Retina (tissue), 1 donor: ENCODE data around the gene FOXC1.

ENCODE experiments used
- DNase-seq: peaks from one replicate; pipeline ENCODE4 v3.0.0-alpha.2; 2016

FOXC1 gene

DNA sequence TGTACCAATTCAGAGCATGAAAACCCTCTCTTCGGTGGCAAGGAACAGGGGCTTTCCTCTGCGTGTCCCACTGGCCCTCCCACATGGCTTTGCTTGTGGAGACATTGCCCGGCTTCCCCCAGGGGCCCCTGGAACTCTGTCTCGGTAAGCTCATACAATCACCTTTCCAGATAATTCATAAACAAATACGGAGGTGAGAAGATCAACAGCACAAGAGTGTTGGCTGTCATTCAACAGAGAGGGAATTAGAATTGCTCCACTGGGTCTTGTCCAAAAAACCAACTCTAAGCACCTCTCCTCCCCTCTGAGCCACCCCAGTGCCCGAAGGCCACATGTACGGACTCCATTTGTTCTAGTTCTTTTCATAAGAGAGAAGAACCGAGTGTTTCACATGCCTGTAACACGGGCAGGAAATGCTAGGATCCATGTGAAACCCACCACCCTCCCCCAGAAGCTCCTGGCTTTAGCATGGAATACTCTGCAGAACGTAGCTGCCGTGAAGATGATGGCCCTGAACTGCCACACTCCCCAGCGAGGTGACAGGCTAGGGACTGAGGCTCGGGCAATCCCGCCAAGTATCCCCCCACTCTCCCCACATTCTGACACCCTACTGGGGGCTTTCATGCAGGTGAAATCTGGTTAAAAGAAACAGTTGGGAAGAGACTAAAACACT is 24.6 kb upstream of the FOXC1 start:
- no peak for DNase-seq

DNA sequence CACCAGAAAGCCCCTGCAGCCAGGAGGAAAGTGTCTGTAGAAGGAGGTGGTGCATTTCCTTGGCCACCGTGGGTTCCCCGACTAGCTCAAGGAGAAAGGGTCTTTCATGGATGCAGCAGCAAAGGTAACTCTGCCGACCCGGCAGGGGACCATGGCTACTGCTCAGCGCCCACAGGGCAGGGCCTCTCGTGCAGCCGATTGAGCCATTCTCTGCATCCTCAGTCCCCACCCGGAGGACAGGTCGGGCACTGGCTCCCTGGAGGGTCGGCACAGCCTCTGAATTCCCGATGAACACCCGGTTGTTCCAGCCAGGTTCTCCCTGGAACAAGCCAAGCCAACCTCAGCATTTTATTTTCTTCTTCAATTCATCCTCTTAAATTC is 24.1 kb upstream of the FOXC1 start:
- no peak for DNase-seq

DNA sequence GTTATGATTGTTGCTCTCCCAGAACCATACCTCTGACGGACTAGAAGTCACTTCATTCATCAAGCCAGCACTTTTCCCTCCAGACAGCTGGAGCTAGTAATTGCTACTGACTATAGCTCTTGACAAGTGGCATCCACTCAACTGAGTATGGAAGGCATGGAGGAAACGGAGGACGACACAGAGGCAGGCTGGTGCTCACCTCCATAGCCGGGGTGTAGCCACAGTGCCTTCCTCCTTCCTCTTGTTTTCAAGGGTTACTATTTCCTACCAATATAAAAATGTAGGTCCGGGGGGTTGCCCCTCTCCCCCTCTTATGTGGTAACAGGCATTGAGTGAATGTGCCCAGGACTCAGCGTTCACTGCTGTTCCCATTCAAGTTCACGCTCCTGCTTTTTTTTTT is 23.5 kb upstream of the FOXC1 start:
- no peak for DNase-seq

DNA sequence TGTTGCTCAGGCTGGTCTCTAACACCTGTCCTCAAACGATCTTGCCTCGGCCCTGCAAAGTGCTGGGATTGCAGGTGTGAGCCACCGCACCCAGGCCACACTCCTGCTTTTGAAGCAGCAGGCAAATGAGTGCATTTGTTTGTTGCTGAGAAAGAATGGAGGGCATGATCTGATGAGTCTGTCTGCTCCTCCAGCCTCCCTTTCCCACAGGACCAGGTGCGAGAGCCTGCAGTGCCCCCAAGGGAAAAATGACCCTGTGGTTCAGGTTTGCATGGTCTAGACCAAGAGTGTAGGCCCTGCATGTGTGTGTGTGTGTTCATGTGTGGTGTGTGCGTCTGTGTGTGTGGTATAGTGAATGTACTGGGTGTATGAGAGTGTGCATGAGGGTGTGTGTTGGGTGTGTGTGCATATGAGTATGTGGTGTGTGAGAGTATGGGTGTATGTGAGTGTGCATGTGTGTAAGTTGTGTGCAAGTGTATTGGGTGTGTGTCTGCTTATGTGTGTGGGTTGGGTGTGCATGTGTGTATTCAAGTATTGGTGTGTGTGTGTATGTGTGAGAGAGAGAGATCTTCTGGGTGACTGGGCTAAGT is 22.8 kb upstream of the FOXC1 start:
- no peak for DNase-seq

DNA sequence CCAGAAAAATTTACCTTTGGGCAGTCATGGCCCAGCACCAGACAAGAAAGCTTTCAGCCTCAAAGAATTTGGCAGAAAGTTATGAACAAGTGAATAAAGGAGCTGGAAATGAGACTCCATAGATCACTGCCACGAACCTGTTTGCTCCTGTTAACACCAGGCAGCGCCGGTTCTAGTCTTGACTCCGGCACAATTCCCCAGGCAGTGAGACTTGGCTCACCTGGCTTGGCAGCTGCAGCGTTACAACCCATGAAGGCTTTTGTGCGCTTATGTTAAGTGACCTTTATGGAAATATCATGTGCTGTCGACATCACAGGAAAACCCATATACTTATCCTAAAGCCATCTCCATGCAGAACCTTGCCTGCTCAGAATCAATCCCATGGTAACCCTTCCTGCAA is 22.2 kb upstream of the FOXC1 start:
- DNase-seq: no peak

DNA sequence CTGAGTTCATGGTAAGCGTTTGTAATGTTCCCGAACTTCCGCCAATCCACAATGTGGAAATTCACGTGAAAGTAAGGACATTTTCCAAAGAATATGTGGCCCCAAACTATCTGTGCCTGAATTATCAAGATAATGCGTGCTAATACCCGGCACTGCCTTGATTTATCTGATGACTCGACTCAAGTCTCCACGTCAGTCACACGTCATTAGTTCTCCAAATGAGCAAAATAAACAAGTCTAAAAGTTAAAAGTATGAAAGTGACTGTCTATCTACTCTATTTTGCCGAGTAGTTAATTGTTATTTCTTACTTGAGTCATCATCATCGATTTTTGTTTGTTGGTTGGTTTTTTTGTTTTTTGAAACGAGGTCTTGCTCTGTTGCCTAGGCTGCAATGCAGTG is 21.7 kb upstream of the FOXC1 start:
- DNase-seq: no peak

DNA sequence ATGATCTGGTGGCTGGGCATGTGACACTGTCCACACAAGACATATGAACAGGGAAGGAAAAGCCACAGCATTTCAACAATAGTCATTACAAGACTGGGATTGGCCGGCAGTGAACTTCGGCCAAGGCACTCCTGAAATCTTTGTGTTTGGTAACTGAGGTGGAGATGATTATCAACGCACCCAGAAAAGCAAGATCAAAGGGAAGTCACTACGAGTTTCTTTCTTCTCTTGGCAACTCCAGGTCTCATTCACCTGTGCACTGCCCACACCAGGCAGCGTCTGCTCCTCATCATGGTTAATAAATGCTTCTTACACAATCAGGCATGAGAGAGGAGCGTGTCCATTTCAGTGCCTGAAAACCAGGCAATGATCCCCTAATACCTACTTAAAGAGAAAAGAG is 20.5 kb upstream of the FOXC1 start:
- no peak for DNase-seq

DNA sequence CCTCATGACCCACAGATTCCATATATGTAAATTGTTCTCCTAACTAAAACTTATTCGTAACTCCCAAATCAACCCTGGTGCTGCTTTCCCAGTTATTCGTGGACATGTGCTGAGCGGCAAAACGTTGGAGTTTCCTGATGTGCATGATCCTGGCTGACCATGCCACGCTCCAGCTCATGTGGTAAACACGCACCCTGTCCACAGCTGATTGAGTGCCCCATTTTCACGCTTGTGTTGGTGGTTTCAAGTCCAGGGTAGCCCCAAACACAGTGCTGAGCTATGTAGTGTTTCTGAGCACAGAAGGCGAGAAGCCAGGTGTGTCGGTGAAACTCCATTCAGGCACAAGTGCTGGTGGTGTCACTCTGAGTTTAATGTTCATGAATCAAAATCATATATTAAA is 19.1 kb upstream of the FOXC1 start:
- DNase-seq: no peak

DNA sequence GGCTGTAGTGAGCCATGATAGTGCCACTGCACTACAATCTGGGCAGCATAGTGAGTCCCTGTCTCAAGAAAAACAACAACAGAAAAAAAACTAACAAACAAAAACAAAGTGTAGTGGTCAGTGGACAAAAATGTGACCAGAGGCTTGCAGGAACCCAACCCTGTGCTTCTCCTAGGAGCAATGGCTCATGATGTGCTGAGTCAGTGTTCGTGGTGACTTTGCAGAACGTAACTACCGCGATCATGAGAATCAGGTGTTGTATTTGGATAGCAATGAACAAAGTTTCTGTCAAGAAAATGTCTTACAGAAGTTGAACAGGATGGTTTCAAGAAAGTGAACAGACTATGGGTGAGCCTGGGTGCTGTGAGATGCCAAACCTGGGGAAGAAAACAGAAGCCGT is 18.5 kb upstream of the FOXC1 start:
- DNase-seq: no peak

DNA sequence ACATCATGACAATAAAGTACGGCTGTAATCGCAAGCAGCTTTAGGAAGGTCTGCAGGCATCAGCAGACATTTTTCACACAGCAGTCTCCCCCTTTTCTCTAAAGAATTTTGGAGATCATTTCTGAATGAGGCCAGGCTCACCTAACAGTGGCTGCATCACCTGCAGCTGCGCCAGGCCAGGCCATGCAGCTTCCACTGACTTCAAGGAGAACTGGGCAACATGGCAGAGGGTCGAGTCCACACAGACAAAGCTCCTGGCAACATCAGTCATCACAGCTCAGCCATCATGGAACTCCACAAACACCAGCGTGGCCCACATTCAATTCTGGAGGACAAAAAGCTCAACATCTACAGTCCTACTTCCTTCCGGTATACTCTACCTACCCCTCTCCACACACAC is 17.8 kb upstream of the FOXC1 start:
- DNase-seq: no peak

DNA sequence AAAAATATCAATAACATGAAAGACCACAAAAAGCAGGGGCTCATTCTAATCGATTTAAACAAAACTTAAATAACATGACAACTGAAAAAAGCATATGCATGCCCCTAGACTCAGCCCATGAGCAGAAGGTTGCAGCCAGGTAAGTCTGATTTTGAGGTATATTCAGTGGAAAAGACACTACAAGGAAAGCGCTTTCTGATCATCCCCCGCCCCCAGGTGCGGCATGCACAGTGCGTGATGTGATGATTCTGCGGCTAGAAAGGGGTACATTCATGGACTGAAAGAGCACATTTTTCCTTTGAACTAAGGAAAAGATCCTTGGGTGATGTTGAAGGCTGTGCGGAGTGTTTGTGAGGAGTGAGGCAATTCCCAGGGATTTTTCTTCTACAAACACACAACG is 16.9 kb upstream of the FOXC1 start:
- DNase-seq: no peak

DNA sequence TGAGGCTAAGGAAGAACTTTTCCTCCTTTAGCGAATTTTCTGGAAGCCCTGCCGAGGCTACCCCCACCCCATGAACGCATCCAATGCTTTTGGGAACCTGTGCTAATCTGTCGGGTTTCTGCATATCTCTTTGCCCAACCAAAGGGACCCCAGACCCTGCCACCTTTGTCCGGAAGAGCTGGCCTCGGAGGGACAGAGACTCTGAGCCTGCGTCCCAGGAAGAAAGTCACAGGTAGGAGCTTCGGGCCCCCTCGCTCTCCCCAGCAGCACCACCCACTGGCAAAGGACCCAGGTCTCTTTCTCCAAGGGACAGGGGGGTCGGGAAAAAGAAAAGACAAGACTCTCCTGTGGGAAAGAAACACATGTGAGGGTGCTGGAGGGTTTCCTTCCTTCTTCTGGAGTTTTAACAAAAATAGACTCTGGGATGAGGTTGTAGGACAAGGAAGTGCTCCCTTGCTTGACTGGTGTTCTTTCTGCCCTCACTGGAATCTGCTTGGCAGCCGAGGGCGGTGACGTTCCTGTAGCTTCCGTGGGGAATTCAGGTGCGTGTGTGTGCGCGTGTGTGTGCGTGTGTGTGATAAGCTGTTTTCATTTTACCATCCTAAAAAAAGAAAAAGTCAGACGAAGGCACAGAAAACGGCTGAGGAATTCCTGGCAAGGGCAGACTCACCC is 16.3 kb upstream of the FOXC1 start:
- DNase-seq: no peak

DNA sequence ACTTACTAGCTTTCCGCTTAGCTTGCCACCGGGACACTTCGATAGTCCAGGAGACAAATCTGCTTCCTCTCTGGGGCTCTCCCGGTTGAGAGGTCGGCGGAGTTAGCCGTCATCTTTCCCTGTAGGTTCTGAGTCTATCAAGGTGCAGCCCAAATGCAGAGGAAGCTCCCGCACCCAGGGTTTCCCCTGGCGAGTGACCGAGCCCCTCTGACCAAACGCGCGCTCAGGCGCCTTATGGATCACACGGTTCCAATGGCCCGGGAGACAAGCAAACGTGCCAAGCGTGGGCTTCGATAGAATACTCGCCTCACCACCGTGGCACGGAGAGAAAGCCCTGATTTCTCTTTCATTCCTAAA is 15.8 kb upstream of the FOXC1 start:
- no peak for DNase-seq

DNA sequence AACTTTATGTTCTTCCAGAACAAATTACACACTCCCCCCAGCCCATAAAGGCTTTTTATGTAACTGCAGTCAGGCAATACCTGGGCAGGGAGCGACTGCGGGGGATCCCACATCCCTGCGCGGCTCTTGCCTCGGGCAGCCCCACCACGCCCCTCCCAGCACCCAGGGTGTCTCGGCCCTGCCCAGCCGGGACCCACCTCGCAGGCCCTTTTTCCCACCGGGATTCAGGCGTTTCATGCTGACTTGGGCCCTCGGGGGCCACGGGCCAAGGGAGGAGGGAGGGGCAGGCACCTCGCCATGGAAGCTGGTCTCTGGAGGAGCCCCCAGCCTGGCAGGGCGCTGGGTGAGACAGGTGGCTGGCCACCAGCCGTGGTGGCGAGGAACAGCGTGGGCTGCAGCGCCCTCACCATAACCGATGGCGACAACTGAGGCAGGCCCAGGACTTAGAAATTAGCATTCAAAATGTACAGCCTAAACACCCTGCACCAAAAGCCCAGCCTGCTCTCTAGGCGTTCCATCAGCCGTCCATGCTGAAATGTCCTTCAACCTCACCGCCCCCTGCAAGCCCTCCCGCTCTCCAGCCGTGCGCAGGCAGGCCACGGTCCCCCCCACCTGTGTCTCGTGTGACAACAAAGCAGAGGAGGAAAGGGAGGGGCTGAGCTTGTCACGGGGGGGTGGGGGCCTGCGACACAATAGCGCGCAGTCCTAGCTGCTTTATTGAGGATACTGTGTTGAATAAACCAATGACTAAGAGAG is 15.1 kb upstream of the FOXC1 start:
- no peak for DNase-seq

DNA sequence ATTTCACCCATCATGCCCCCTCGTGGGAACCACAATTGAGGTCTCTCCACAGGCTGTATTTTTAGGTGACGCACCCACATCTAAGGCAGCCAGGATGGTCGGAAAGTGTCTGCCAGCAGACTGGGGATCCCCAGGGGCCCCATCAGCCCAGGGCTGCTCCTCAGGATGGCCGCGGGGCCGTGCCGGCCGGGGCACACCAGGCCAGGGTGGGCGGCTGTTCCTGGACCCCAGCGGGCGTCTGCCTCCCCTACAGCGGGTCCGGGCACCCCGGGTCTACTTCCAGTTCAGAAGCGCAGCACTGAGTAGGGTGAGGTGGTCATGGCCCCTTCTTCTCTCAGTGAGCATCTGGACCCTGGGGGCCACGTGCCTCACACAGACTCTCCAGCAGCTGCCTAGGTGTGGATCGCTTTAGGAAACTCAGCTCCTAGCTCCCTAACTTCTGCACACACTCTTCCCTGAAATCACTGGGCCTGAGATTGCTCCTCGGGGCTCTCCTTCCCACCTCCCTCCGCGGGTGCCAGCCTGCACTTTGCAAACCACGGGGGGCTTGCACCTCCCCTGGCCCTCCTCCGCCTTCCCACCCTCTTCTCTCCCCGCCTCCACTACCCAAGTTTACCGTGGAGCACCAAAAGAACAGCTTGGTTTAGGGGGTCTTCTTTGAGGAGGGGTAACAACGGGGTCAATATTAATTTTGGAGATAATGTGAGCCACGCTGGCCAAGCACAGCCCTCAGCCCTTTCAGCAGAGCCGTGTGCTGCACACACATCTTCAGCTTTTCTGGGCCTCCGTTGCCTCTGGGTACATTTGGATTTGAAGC is 14.2 kb upstream of the FOXC1 start:
- DNase-seq: no peak

DNA sequence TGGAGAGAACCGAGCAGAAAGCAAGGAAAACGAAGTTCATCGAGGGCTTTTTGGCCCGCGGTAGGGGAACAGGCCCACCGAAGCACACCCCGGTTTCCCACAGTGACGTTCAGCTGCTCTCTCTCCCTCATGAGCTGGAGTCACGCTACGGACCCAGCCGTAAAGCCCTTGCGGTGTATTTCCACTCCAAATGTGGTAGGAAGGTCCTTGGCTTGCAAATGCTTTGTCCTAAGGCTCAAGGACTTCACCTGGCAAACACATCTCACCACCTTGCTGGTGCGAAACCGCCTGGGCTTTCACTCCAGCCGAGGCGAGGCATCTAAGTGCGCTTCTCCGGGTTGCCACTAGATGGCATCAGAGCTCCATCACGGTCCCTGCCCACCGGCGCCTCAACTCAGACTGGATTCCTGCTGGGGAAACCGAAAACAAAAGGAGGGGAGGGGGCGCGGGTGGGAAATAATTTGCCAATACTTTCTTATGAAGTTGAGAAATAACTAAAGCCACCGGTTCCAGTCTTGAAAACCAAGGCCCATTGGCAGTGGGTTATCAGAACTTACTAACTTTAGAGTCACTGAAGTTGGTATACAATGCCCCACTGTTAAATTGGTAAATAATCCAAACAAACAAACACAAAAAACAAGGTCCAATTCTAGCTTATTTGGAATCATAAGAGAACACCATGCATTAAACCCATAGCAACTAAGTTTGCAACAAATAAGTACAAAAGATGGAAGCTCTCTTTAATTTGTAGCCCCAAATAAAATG is 13.4 kb upstream of the FOXC1 start:
- peak; percentile 89 for DNase-seq

DNA sequence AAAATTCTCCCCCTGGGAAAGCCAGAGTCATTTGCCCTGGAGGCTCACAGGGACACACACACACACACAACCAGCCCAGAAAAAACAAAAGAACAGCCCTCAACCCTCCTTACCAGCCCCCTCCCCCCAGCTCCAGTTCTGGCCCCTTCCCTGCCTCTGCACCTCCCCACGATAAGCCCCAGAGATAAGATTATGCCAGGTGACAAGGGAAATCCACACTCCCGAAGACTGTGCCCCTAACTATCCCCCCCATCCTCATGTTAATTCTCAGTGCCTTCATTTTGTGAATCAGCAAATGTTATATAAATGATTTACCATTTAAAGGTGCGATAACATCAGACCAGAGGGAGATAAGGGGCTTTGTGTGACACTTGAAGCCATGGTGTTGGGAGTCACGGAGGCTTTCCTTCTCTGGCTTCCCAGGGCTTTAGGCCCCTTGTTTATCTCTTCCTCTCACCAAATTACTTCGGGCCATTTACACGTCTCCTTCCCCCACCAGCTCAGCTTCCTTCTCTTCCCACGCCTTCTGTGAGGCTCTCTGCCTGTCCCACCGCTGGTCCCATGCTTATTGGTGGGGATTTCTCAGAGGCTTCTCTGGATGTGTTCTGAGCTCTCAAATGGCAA is 12.5 kb upstream of the FOXC1 start:
- DNase-seq: no peak

DNA sequence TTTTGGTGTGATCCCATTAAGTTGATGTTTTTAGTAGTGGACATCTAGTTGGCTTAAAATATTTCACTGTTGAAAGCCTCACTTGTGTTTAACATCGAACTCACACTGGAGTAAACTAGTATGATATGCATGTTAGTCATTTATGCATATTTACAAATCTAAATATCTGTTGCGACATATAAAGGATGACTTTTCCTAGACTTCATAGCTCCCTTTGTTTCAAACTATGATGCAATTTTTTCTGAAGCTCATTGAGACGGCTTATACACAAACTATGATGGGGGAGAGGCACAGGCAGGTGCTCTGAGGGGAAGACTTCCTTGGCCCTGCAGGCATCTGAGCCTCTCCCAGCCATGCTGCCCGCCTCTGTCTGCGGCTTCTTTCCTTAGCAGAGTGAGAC is 11.8 kb upstream of the FOXC1 start:
- DNase-seq: no peak

DNA sequence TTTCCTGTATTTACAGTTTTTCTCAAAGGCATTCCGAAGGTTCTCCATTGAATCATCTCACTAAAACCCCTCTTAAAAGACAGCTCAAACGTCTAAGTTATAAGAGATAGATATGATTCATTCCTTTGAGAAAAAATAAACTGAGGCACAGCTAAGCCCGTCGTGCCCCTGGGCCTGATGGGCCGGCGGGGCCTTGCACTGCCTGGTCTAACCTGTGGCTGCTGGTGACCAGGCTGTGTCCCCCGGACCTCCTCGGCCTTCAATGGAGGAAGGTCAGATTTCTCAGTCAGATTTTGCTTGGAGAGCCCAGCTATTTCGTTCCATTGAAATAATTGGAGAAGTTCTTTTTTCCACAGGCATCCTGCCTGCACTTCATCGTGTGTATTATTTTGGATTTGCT is 11.3 kb upstream of the FOXC1 start:
- no peak for DNase-seq

DNA sequence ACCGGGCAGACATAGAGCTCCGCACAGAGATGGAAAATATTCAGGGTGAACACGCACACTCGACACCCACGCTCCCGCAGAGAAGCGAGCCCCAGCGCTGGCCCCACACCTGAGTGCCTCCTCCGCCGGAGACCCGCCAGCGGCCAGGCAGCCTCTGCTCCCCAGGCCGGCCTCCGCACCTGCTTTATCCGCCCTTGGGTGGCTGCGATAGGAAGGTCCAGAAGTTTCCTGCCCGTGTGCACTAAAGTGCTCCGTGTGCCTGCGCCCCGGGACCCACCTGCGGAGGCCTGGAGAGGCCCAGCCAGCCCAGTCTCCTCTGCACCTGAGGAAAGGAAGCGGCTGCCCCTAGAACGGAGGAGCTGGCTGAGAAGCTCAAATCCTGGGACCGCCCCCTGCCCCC is 10.8 kb upstream of the FOXC1 start:
- no peak for DNase-seq

DNA sequence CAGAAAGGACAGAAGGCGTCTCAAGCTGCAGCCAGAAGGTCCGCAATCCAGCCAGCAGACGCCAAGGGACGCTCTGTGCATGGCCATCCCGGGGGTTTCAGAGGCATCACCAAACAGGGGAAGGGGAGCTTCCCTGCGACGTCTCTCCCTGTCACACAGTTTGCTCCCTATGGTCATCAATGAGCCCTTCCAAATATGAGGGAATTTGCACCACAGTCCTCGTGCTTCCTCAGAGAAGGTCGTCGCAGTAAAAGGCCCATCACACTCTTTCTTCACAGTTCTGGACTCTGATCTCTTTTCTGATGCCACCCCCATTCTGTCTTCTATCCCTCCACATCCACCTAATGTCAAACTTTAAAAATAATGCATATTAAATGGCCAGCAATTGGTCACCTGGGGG is 10.2 kb upstream of the FOXC1 start:
- no peak for DNase-seq
